Jurkat, Clone E6-1 (cell line): ENCODE measurements around the gene SFMBT1.
A peak's percentile ranks its signal among the peaks of the same experiment; 100 is the strongest.

ENCODE experiments used
- DNase-seq: peaks from one replicate; pipeline ENCODE4 v3.0.0-alpha.2; 2011; ENCODE audit warnings: low read depth, low spot score
- H3K4me3 ChIP-seq: 2 replicates; pipeline ENCODE4 v1.5.1; 2011; ENCODE audit warnings: mild to moderate bottlenecking, low read length, control low read depth, moderate library complexity

SFMBT1 gene

GRCh38 chr3:53009826-53010539 lies 35.9 kb downstream of the SFMBT1 start:
- no peak overlapping the region for H3K4me3 ChIP-seq
- DNase-seq: no peak

GRCh38 chr3:53008932-53009331 lies 36.9 kb downstream of the SFMBT1 start:
- DNase-seq: no peak
- H3K4me3 ChIP-seq: no peak overlapping the region

- no peak overlapping the region for H3K4me3 ChIP-seq
- DNase-seq: no peak
These were observed 39.9 kb downstream of the SFMBT1 start for GRCh38 chr3:53005854-53006513.

- no peak for DNase-seq
- H3K4me3 ChIP-seq: no peak overlapping the region
These were observed 40.5 kb downstream of the SFMBT1 start for GRCh38 chr3:53005338-53005737.

GRCh38 chr3:53003320-53003719 lies 42.6 kb downstream of the SFMBT1 start:
- no peak for DNase-seq
- H3K4me3 ChIP-seq: no peak overlapping the region

GRCh38 chr3:52998771-52999513 lies 46.9 kb downstream of the SFMBT1 start:
- H3K4me3 ChIP-seq: no peak overlapping the region
- no peak for DNase-seq

GRCh38 chr3:52990637-52991036 lies 55.2 kb downstream of the SFMBT1 start:
- no peak for DNase-seq
- H3K4me3 ChIP-seq: no peak overlapping the region

GRCh38 chr3:52986938-52987337 lies 58.9 kb downstream of the SFMBT1 start:
- H3K4me3 ChIP-seq: no peak overlapping the region
- DNase-seq: no peak

- DNase-seq: no peak
- no peak overlapping the region for H3K4me3 ChIP-seq
These were observed 59.8 kb downstream of the SFMBT1 start for GRCh38 chr3:52986049-52986448.

- no peak for DNase-seq
- no peak overlapping the region for H3K4me3 ChIP-seq
These were observed 62.0 kb downstream of the SFMBT1 start for GRCh38 chr3:52983828-52984227.

- no peak overlapping the region for H3K4me3 ChIP-seq
- DNase-seq: peak; percentile 94
These were observed 62.5 kb downstream of the SFMBT1 start for GRCh38 chr3:52983336-52983807.

GRCh38 chr3:52982839-52983238 lies 63.0 kb downstream of the SFMBT1 start:
- no peak overlapping the region for H3K4me3 ChIP-seq
- no peak for DNase-seq

- no peak overlapping the region for H3K4me3 ChIP-seq
- no peak for DNase-seq
These were observed 66.5 kb downstream of the SFMBT1 start for GRCh38 chr3:52979190-52979983.

GRCh38 chr3:52978109-52978754 lies 67.6 kb downstream of the SFMBT1 start:
- H3K4me3 ChIP-seq: no peak overlapping the region
- no peak for DNase-seq

GRCh38 chr3:52973806-52974205 lies 72.1 kb downstream of the SFMBT1 start:
- no peak for DNase-seq

GRCh38 chr3:52971895-52972294 lies 74.0 kb downstream of the SFMBT1 start:
- DNase-seq: no peak
- no peak overlapping the region for H3K4me3 ChIP-seq

More at GRCh38 chr3:52973806-52974205, 72.1 kb downstream of the SFMBT1 start:
- no peak overlapping the region for H3K4me3 ChIP-seq

GRCh38 chr3:52967398-52967797 lies 78.5 kb downstream of the SFMBT1 start:
- no peak overlapping the region for H3K4me3 ChIP-seq
- no peak for DNase-seq

GRCh38 chr3:52962160-52962559 lies 83.7 kb downstream of the SFMBT1 start:
- no peak overlapping the region for H3K4me3 ChIP-seq
- DNase-seq: no peak

GRCh38 chr3:52959773-52960172 lies 86.1 kb downstream of the SFMBT1 start:
- H3K4me3 ChIP-seq: no peak overlapping the region
- no peak for DNase-seq
